Measurements from ENCODE around the gene HEATR3. TPM values are rescaled to one million over a fixed set of nuclear protein-coding genes. Genes with fewer than 3 reads are reported as not detected.

Gene HEATR3
- total and polyA plus RNA-seq, 2 of the 8 experiments (the other 6 are each of a cell fraction or from before 2014, with no cell fraction given): 13.0 to 29.2 TPM

DNA sequence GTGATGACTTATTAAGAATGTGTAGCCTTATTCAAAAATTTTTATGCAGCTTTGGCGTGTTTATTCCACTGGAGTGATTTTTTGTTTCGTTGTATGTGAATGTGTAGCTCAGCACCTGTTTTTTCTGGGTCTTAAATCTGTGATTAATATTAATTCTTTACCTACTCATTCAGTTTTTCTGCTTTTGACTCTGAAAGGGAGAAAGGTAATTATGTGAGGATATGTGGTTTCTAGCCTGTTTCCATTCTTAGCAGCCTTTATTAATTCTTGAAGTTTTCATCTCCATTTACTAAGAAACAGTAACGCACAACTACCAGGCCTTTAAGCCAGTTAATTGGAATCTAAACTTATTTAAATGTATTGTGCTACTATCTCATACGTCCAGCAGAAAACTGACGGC is 7.0 kb downstream of the HEATR3 start:
- no peak for FAIRE-seq
- CTCF ChIA-PET (ENCODE audit: partially characterized antibody): interaction anchor here (1.1 kb wide), 1 partner anchor 138 kb away, joined by 3 read pairs; no protein-coding TSS in a partner anchor
- H3K9ac ChIP-seq (replicated peaks in 1 of 4; ENCODE audit: extremely low read depth in 1 of 4, low read depth in 3 of 4, low read length in 3 of 4): no peak overlapping the region
- no peaks in the 10 kb centered on the region for H3K27me3 ChIP-seq (replicated peaks in 1 of 4; ENCODE audit: control insufficient read depth in 3 of 4, extremely low read depth in 1 of 4, insufficient read depth in 3 of 4, low read length in 3 of 4)
- no peak overlapping the region for H3K18ac ChIP-seq (ENCODE audit: extremely low read depth, low read length)
- H3K27ac ChIP-seq (ENCODE audit: low read depth, low read length): no peak overlapping the region
- H2BK15ac ChIP-seq (ENCODE audit: low read length): no peak overlapping the region
- no peaks in the 10 kb centered on the region for H3K9me3 ChIP-seq (ENCODE audit: insufficient read depth in 2 of 2, low read depth in 1 of 2, low read length in 1 of 2)
- H2BK120ac ChIP-seq (replicated peaks; ENCODE audit: low read depth, low read length): no peak overlapping the region
- no peak overlapping the region for H3K14ac ChIP-seq (ENCODE audit: insufficient read length)
- H2BK20ac ChIP-seq (ENCODE audit: low read length): no peak overlapping the region
- peaks cover 2 to 27% (median 19%) of the 10 kb centered on the region in 4 experiments; a peak in 6 of 8 replicates for H3K36me3 ChIP-seq (ENCODE audit: control insufficient read depth in 2 of 4, insufficient read depth in 4 of 4, low read length in 3 of 4)
- no peak overlapping the region for H3K4me3 ChIP-seq (ENCODE audit: extremely low read depth in 1 of 4, insufficient read depth in 2 of 4, low read depth in 3 of 4, low read length in 4 of 4)
- no peak overlapping the region for H2AK5ac ChIP-seq (ENCODE audit: low read depth, low read length)
- H2AFZ ChIP-seq (ENCODE audit: low read length): no peak overlapping the region
- no peak overlapping the region for H3K23ac ChIP-seq (ENCODE audit: insufficient read length)
- 90% methylated on average over 5 of the region's 5 CpGs; no CpG with 5 or more reads in 1 of the 2 experiments for WGBS, 2 experiments (ENCODE audit: extremely low coverage in 1 of 2, insufficient coverage in 1 of 2, insufficient read length in 1 of 2, insufficient replicate concordance in 2 of 2, low coverage in 1 of 2, low lambda C conversion rate in 2 of 2, missing lambda C conversion rate in 1 of 2)
- H3K79me2 ChIP-seq (ENCODE audit: control insufficient read depth in 1 of 2, insufficient read depth in 2 of 2, low read length in 2 of 2): peaks cover 0 to 13% of the 10 kb centered on the region in 2 experiments; a peak in 2 of 4 replicates
- H3K79me1 ChIP-seq (ENCODE audit: low read depth, low read length): no peaks in the 10 kb centered on the region
- H2BK12ac ChIP-seq (ENCODE audit: low read depth, low read length): no peak overlapping the region
- peaks cover 0 to 3% (median 2%) of the 10 kb centered on the region in 4 experiments; a peak in 4 of 7 replicates for H3K4me1 ChIP-seq (replicated peaks in 1 of 4; ENCODE audit: control insufficient read depth in 3 of 4, insufficient read depth in 4 of 4, low read length in 3 of 4)
- no peaks in the 10 kb centered on the region for H3K23me2 ChIP-seq (ENCODE audit: low read depth, low read length)
- no peak overlapping the region for H3K4me2 ChIP-seq (ENCODE audit: insufficient read depth in 1 of 2, low read depth in 2 of 2, low read length in 2 of 2)
- no peak overlapping the region for H3K4ac ChIP-seq (replicated peaks; ENCODE audit: insufficient read length, low read depth, low read length)
- H4K5ac ChIP-seq (ENCODE audit: insufficient read length, low read depth, low read length): no peak overlapping the region
- POLR2A ChIA-PET (ENCODE audit: partially characterized antibody): no interaction called here
- H4K8ac ChIP-seq (ENCODE audit: extremely low read depth, insufficient read depth, low read length): no peak overlapping the region
- H4K20me1 ChIP-seq (replicated peaks in 1 of 2; ENCODE audit: control insufficient read depth in 1 of 2, insufficient read depth in 2 of 2, low read length in 2 of 2): peaks cover 0 to 3% of the 10 kb centered on the region in 2 experiments
- no peak for DNase-seq (ENCODE audit: low read depth in 1 of 2, low spot score in 2 of 2)
- no peak overlapping the region for H4K91ac ChIP-seq (replicated peaks; ENCODE audit: insufficient read length, low read length)
- no peak overlapping the region for H3K56ac ChIP-seq (replicated peaks; ENCODE audit: insufficient read length, low read depth, low read length)
- TF ChIP-seq RBBP5 (IDR thresholded peaks at IDR 0.05; ENCODE audit: borderline replicate concordance, low read depth, low read length): no peak
- no peak for TF ChIP-seq TAF1 (IDR thresholded peaks at IDR 0.05; ENCODE audit: low read depth, low read length)
- H2BK5ac ChIP-seq (ENCODE audit: low read depth, low read length): no peak overlapping the region
